OCI-LY3 (cell line): ENCODE results near the gene PDE4C.

Source experiments
- H2AFZ ChIP-seq: fragments of 200-600, 300-600 bp; shearing (Covaris generic); 2 replicates; pipeline ENCODE4 v1.6.0; 2014; ENCODE audit warnings: antibody characterized with exemption, low read depth, low read length
- H3K27ac ChIP-seq: fragments of 200-600, 300-600 bp; sonication (generic); 2 replicates; pipeline ENCODE4 v1.5.1; 2014; ENCODE audit warnings: mild to moderate bottlenecking, low read length, moderate library complexity, mixed read lengths
- H3K27me3 ChIP-seq: fragments of 200-600, 300-600 bp; sonication (generic); 2 replicates; pipeline ENCODE4 v1.6.1; 2014; ENCODE audit warnings: low read depth, low read length, mixed read lengths
- H3K36me3 ChIP-seq: fragments of 200-600, 300-600 bp; sonication (generic); replicated peaks from 2 replicates; pipeline ENCODE3; 2014; ENCODE audit warnings: low read depth, low read length, mixed read lengths
- H3K4me1 ChIP-seq: fragments of 300-600, 200-600 bp; sonication (generic); 2 replicates; pipeline ENCODE4 v1.6.1; 2014; ENCODE audit warnings: low read length, mixed read lengths
- H3K4me2 ChIP-seq: fragments of 200-600, 300-600 bp; sonication (generic); 2 replicates; pipeline ENCODE4 v1.6.1; 2014; ENCODE audit warnings: low read length, mixed read lengths
- H3K4me3 ChIP-seq: fragments of 300-600, 200-600 bp; sonication (generic); 2 replicates; pipeline ENCODE4 v1.5.1; 2014; ENCODE audit warnings: antibody characterized with exemption, mild to moderate bottlenecking, low read length, moderate library complexity
- H3K79me2 ChIP-seq: fragments of 300-600, 200-600 bp; shearing (Covaris generic); 2 replicates; pipeline ENCODE4 v1.6.1; 2014; ENCODE audit warnings: mild to moderate bottlenecking, low read length, mixed read lengths
- H3K9ac ChIP-seq: fragments of 300-600, 200-600 bp; shearing (Covaris generic); 2 replicates; pipeline ENCODE4 v1.6.0; 2014; ENCODE audit warnings: mild to moderate bottlenecking, low read length, moderate library complexity
- H3K9me3 ChIP-seq: fragments of 200-600, 300-600 bp; shearing (Covaris generic); 2 replicates; pipeline ENCODE4 v1.6.1; 2014; ENCODE audit warnings: low read length, mixed read lengths; ENCODE audit not compliant: insufficient read depth
- H4K20me1 ChIP-seq: fragments of 200-600, 300-600 bp; sonication (generic); 2 replicates; pipeline ENCODE4 v1.6.1; 2016; ENCODE audit warnings: low read length, mixed read lengths; ENCODE audit not compliant: insufficient read depth
- CTCF ChIP-seq: fragments of 200-600, 300-600 bp; sonication (generic); IDR thresholded peaks from 2 replicates; pipeline ENCODE4 v1.5.1; 2014; ENCODE audit warnings: antibody characterized with exemption, low read length, low read depth
- EZH2phosphoT487 ChIP-seq: fragments of 200-600 bp; shearing (Covaris generic); IDR thresholded peaks from 2 replicates; pipeline ENCODE4 v1.6.1; 2018; ENCODE audit warnings: antibody characterized with exemption, mixed run types, low read depth

Gene PDE4C

GRCh38 chr19:18202778-18203407 lies 23.3 kb downstream of the PDE4C start:
- no peak overlapping the region for H2AFZ ChIP-seq
- H3K27me3 ChIP-seq: no peaks in the 10 kb centered on the region
- TF ChIP-seq EZH2phosphoT487 (no peak), CTCF (peak; percentile 47)
- H3K27ac ChIP-seq: no peak overlapping the region
- peaks cover 5% of the 10 kb centered on the region; the same call in 1 of the 2 replicates for H3K79me2 ChIP-seq
- peak overlapping the region; percentile 43 for H3K9ac ChIP-seq
- H3K4me1 ChIP-seq: peaks cover 13% of the 10 kb centered on the region
- H4K20me1 ChIP-seq: peaks cover 12% of the 10 kb centered on the region; the same call in 1 of the 2 replicates
- no peaks in the 10 kb centered on the region for H3K9me3 ChIP-seq
- peak overlapping the region; percentile 98 for H3K4me2 ChIP-seq
- peaks cover 6% of the 10 kb centered on the region for H3K36me3 ChIP-seq
- H3K4me3 ChIP-seq: peak overlapping the region; percentile 90

- H4K20me1 ChIP-seq: peaks cover 12% of the 10 kb centered on the region; the same call in 1 of the 2 replicates
- TF ChIP-seq EZH2phosphoT487: no peak
- TF ChIP-seq CTCF: no peak
- no peaks in the 10 kb centered on the region for H3K27me3 ChIP-seq
- no peak overlapping the region for H3K27ac ChIP-seq
- no peak overlapping the region for H3K4me3 ChIP-seq
- no peak overlapping the region for H3K4me2 ChIP-seq
- H3K9me3 ChIP-seq: no peaks in the 10 kb centered on the region
- H3K36me3 ChIP-seq: peaks cover 8% of the 10 kb centered on the region
- H3K9ac ChIP-seq: no peak overlapping the region
- H2AFZ ChIP-seq: no peak overlapping the region
- peaks cover 5% of the 10 kb centered on the region; the same call in 1 of the 2 replicates for H3K79me2 ChIP-seq
- H3K4me1 ChIP-seq: peaks cover 13% of the 10 kb centered on the region
Measured at GRCh38 chr19:18202397-18202777, 23.9 kb downstream of the PDE4C start.

- TF ChIP-seq CTCF (no peak), EZH2phosphoT487 (no peak)
- peaks cover 17% of the 10 kb centered on the region for H3K4me1 ChIP-seq
- peaks cover 9% of the 10 kb centered on the region for H3K36me3 ChIP-seq
- no peaks in the 10 kb centered on the region for H3K9me3 ChIP-seq
- no peaks in the 10 kb centered on the region for H3K27me3 ChIP-seq
- no peak overlapping the region for H3K4me3 ChIP-seq
- no peak overlapping the region for H2AFZ ChIP-seq
- peaks cover 12% of the 10 kb centered on the region for H4K20me1 ChIP-seq
- H3K9ac ChIP-seq: no peak overlapping the region
- no peak overlapping the region for H3K4me2 ChIP-seq
- no peak overlapping the region for H3K27ac ChIP-seq
- peaks cover 16% of the 10 kb centered on the region for H3K79me2 ChIP-seq
Measured at GRCh38 chr19:18198374-18198773, 27.9 kb downstream of the PDE4C start.

- peaks cover 13% of the 10 kb centered on the region for H3K4me1 ChIP-seq
- H3K27me3 ChIP-seq: no peaks in the 10 kb centered on the region
- H3K4me2 ChIP-seq: no peak overlapping the region
- no peak overlapping the region for H3K9ac ChIP-seq
- H3K36me3 ChIP-seq: peaks cover 9% of the 10 kb centered on the region
- H4K20me1 ChIP-seq: peaks cover 8% of the 10 kb centered on the region
- H3K4me3 ChIP-seq: no peak overlapping the region
- H3K79me2 ChIP-seq: peaks cover 12% of the 10 kb centered on the region
- H3K9me3 ChIP-seq: no peaks in the 10 kb centered on the region
- no peak for TF ChIP-seq EZH2phosphoT487
- no peak for TF ChIP-seq CTCF
- no peak overlapping the region for H3K27ac ChIP-seq
- H2AFZ ChIP-seq: no peak overlapping the region
Measured at GRCh38 chr19:18197941-18198340, 28.3 kb downstream of the PDE4C start.
